ENCODE data around the gene SUSD3. TPM values are rescaled to one million over a fixed set of nuclear protein-coding genes. Genes with fewer than 3 reads are reported as not detected.
A peak's percentile ranks its signal among the peaks of the same experiment; 100 is the strongest.

The SUSD3 gene
- total RNA-seq, 1 donor, result 0.09 TPM

DNA sequence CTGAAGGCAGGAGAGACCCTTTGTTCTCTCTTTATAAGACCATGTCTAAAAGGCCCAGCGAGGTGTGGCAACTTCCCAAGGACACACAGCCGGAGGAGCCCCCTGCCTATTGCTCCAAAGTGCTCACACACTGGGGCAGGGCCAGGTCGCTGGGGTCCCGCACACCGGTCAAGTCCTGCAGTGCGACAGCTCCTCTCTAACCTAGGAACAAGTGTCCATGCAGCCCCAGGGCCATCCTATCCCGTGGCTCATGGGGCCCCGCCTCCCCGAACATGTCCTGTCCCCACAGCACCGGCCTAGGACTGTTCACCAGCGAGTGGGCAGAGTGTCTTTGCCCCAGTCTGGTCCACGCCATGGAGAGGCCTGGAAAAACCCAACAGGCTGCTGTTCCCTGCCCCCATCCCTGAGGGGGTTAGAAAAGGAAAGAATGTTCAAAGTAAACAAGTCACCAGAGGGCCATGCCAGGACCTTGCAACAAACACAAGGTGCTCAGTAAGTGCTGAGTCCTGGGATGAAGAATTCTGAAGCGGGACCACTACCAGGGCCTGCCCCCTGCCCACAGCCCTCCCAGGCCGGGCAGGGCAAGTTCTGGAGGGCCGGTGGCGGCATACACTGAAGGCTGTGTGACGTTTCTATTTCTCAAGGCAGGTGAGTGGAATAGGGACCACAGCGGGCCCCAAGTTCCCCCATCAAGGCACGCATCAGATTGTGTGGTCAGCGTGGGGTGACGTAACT, 74.6 kb downstream of the SUSD3 start:
- DNase-seq (ENCODE audit: low read depth), result peak; percentile 81
- TF ChIP-seq, protein P1, sequence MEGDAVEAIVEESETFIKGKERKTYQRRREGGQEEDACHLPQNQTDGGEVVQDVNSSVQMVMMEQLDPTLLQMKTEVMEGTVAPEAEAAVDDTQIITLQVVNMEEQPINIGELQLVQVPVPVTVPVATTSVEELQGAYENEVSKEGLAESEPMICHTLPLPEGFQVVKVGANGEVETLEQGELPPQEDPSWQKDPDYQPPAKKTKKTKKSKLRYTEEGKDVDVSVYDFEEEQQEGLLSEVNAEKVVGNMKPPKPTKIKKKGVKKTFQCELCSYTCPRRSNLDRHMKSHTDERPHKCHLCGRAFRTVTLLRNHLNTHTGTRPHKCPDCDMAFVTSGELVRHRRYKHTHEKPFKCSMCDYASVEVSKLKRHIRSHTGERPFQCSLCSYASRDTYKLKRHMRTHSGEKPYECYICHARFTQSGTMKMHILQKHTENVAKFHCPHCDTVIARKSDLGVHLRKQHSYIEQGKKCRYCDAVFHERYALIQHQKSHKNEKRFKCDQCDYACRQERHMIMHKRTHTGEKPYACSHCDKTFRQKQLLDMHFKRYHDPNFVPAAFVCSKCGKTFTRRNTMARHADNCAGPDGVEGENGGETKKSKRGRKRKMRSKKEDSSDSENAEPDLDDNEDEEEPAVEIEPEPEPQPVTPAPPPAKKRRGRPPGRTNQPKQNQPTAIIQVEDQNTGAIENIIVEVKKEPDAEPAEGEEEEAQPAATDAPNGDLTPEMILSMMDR (IDR thresholded peaks at IDR 0.05; ENCODE audit: insufficient read depth, low read length), result no peak
- H3K4me3 ChIP-seq (ENCODE audit: low read depth, low read length), result peak overlapping the region; percentile 79

GRCh38 chr9:93133681-93134014, 75.1 kb downstream of the SUSD3 start:
- DNase-seq (ENCODE audit: low read depth), result no peak
- peak overlapping the region; percentile 79 for H3K4me3 ChIP-seq (ENCODE audit: low read depth, low read length)
- TF ChIP-seq, protein P1 (IDR thresholded peaks at IDR 0.05; ENCODE audit: insufficient read depth, low read length), result no peak

GRCh38 chr9:93134015-93134739, 75.7 kb downstream of the SUSD3 start, which contains the start of gene NINJ1:
Gene NINJ1, minus strand, starts transcription at chr9:93134251. Its CDS starts 34 bp downstream, at chr9:93134217.
- peak; percentile 71 for DNase-seq (ENCODE audit: low read depth)
- peak within 1 kb of the TSS; percentile 79 for H3K4me3 ChIP-seq (ENCODE audit: low read depth, low read length)
- TF ChIP-seq, protein P1 (IDR thresholded peaks at IDR 0.05; ENCODE audit: insufficient read depth, low read length), result peak; percentile 9

Other genes with a start within 250 kb of the SUSD3 start
- 6.5 and 14.0 TPM in 2 replicates for gene ZNF484, start 180.7 kb upstream of the SUSD3 start, total RNA-seq (ENCODE audit: low replicate concordance)
- gene FGD3, start 111.2 kb upstream of the SUSD3 start, total RNA-seq (ENCODE audit: low replicate concordance), result not detected in 2 replicates
- gene CARD19, start 37.5 kb downstream of the SUSD3 start, total RNA-seq (ENCODE audit: low replicate concordance), result 12.4 and 38.9 TPM in 2 replicates
- 1.9 and 14.6 TPM in 2 replicates for gene NINJ1, start 75.5 kb downstream of the SUSD3 start, total RNA-seq (ENCODE audit: low replicate concordance)
- not detected in 2 replicates for gene WNK2, start 125.4 kb downstream of the SUSD3 start, total RNA-seq (ENCODE audit: low replicate concordance)

Data from fibroblast of the aortic adventitia (primary cell).